Measurements from ENCODE around the gene DSE. TPM values are rescaled to one million over a fixed set of nuclear protein-coding genes. Genes with fewer than 3 reads are reported as not detected.

Gene DSE
- total RNA-seq, 4 donors from 2014 or later = 3.8 to 16.7 (median 9.2) TPM

GRCh38 chr6:116376149-116376548 lies 5.4 kb downstream of the DSE start:
- 91% methylated on average over 4 of the region's 4 CpGs for WGBS, 2 donors (ENCODE audit: low coverage in 1 of 2)
- in situ Hi-C loops (cut with MboI; ENCODE audit: low pct_ligation_motif_present in 1 of 4, low pct_unique_long_range_greater_than_20kb in 1 of 4, low sequenced_read_pairs in 3 of 4) (no loop called here), intact Hi-C loops (cut with DNase I; ENCODE audit: low total_unique reads) (no loop called here)
- no peaks in the 10 kb centered on the region for H3K9me3 ChIP-seq
- peaks cover 54% of the 10 kb centered on the region for H3K27me3 ChIP-seq
- H3K4me3 ChIP-seq = no peak overlapping the region
- H3K4me1 ChIP-seq = peaks cover 0 to 32% (median 22%) of the 10 kb centered on the region in 4 donors
- no peak for TF ChIP-seq POLR2A (IDR thresholded peaks at IDR 0.05)
- TF ChIP-seq POLR2AphosphoS5 (IDR thresholded peaks at IDR 0.05) = no peak
- no peak for TF ChIP-seq EP300 (IDR thresholded peaks at IDR 0.05; ENCODE audit: low read depth)
- TF ChIP-seq CTCF (IDR thresholded peaks at IDR 0.05) = no peak
- no peaks in the 10 kb centered on the region for H3K36me3 ChIP-seq
- no peak for DNase-seq
- no peak overlapping the region for H3K27ac ChIP-seq

- no peaks in the 10 kb centered on the region for H3K36me3 ChIP-seq
- no peak for DNase-seq
- peaks cover 0 to 39% (median 20%) of the 10 kb centered on the region in 4 donors for H3K4me1 ChIP-seq
- H3K4me3 ChIP-seq = no peak overlapping the region
- in situ Hi-C loops (cut with MboI; ENCODE audit: low pct_ligation_motif_present in 1 of 4, low pct_unique_long_range_greater_than_20kb in 1 of 4, low sequenced_read_pairs in 3 of 4) (no loop called here), intact Hi-C loops (cut with DNase I; ENCODE audit: low total_unique reads) (no loop called here)
- H3K9me3 ChIP-seq = no peaks in the 10 kb centered on the region
- H3K27ac ChIP-seq = no peak overlapping the region
- TF ChIP-seq POLR2A (IDR thresholded peaks at IDR 0.05) (no peak), POLR2AphosphoS5 (IDR thresholded peaks at IDR 0.05) (no peak), CTCF (IDR thresholded peaks at IDR 0.05) (no peak), EP300 (IDR thresholded peaks at IDR 0.05; ENCODE audit: low read depth) (no peak)
- H3K27me3 ChIP-seq = peaks cover 24% of the 10 kb centered on the region
Observed at GRCh38 chr6:116379764-116380163, 9.0 kb downstream of the DSE start.

- in situ Hi-C loops (cut with MboI; ENCODE audit: low pct_ligation_motif_present in 1 of 4, low pct_unique_long_range_greater_than_20kb in 1 of 4, low sequenced_read_pairs in 3 of 4) = no loop called here
- 20 to 48% methylated on average over 1 of the region's 1 CpG for WGBS, 2 donors (ENCODE audit: low coverage in 1 of 2)
- H3K4me1 ChIP-seq = peaks cover 0 to 45% (median 23%) of the 10 kb centered on the region in 4 donors
- DNase-seq = no peak
- H3K9me3 ChIP-seq = no peaks in the 10 kb centered on the region
- TF ChIP-seq CTCF (IDR thresholded peaks at IDR 0.05) (no peak), POLR2AphosphoS5 (IDR thresholded peaks at IDR 0.05) (no peak), EP300 (IDR thresholded peaks at IDR 0.05; ENCODE audit: low read depth) (no peak), POLR2A (IDR thresholded peaks at IDR 0.05) (no peak)
- no peak overlapping the region for H3K4me3 ChIP-seq
- intact Hi-C loops (cut with DNase I; ENCODE audit: low total_unique reads) = no loop called here
- H3K27me3 ChIP-seq = peaks cover 24% of the 10 kb centered on the region
- H3K36me3 ChIP-seq = no peaks in the 10 kb centered on the region
- H3K27ac ChIP-seq = no peak overlapping the region
Observed at GRCh38 chr6:116380346-116380745, 9.6 kb downstream of the DSE start.

GRCh38 chr6:116381000-116381399 lies 10.3 kb downstream of the DSE start:
- in situ Hi-C loops (cut with MboI; ENCODE audit: low pct_ligation_motif_present in 1 of 4, low pct_unique_long_range_greater_than_20kb in 1 of 4, low sequenced_read_pairs in 3 of 4) (no loop called here), intact Hi-C loops (cut with DNase I; ENCODE audit: low total_unique reads) (no loop called here)
- peaks cover 20% of the 10 kb centered on the region for H3K27me3 ChIP-seq
- TF ChIP-seq POLR2A (IDR thresholded peaks at IDR 0.05) = no peak
- no peaks in the 10 kb centered on the region for H3K9me3 ChIP-seq
- H3K27ac ChIP-seq = no peak overlapping the region
- WGBS, 2 donors (ENCODE audit: low coverage in 1 of 2) = 35 to 42% methylated on average over 2 to 3 of the region's 3 CpGs
- H3K36me3 ChIP-seq = no peaks in the 10 kb centered on the region
- H3K4me1 ChIP-seq = peaks cover 0 to 51% (median 23%) of the 10 kb centered on the region in 4 donors
- DNase-seq = peak; percentile 29
- H3K4me3 ChIP-seq = no peak overlapping the region

GRCh38 chr6:116382587-116382986 lies 11.8 kb downstream of the DSE start:
- no peak for DNase-seq
- no peaks in the 10 kb centered on the region for H3K36me3 ChIP-seq
- H3K27ac ChIP-seq = no peak overlapping the region
- in situ Hi-C loops (cut with MboI; ENCODE audit: low pct_ligation_motif_present in 1 of 4, low pct_unique_long_range_greater_than_20kb in 1 of 4, low sequenced_read_pairs in 3 of 4) (no loop called here), intact Hi-C loops (cut with DNase I; ENCODE audit: low total_unique reads) (no loop called here)
- 89 to 100% methylated on average over 1 of the region's 1 CpG for WGBS, 2 donors (ENCODE audit: low coverage in 1 of 2)
- H3K4me3 ChIP-seq = no peak overlapping the region
- H3K27me3 ChIP-seq = peaks cover 4% of the 10 kb centered on the region
- TF ChIP-seq POLR2AphosphoS5 (IDR thresholded peaks at IDR 0.05) (no peak), POLR2A (IDR thresholded peaks at IDR 0.05) (no peak), CTCF (IDR thresholded peaks at IDR 0.05) (no peak), EP300 (IDR thresholded peaks at IDR 0.05; ENCODE audit: low read depth) (no peak)
- H3K9me3 ChIP-seq = no peaks in the 10 kb centered on the region
- H3K4me1 ChIP-seq = peaks cover 0 to 60% (median 26%) of the 10 kb centered on the region in 4 donors
